HG02973 (cell line): ENCODE results near the gene U2SURP.
"Not testable (repeated sequence)": the region's sequence is repeated elsewhere in the genome, so short reads cannot be mapped to it uniquely, and the experiment has no call there.

Experiments
- ATAC-seq: cut with Tn5 transposase; IDR thresholded peaks from one replicate; pipeline ENCODE4 v1.9.1; 2021; ENCODE audit warnings: moderate library complexity; ENCODE audit not compliant: unreplicated experiment

Gene U2SURP

GRCh38 chr3:142976621-142977398 is 24.6 kb upstream of the U2SURP start:
- no peak for ATAC-seq

- ATAC-seq = no peak
Measured at GRCh38 chr3:142977399-142977728, 24.0 kb upstream of the U2SURP start.

- ATAC-seq = no peak
Measured at GRCh38 chr3:142981108-142981507, 20.3 kb upstream of the U2SURP start.

- no peak for ATAC-seq
Measured at GRCh38 chr3:142982038-142982773, 19.2 kb upstream of the U2SURP start.

- no peak for ATAC-seq
Measured at GRCh38 chr3:142983318-142983717, 18.1 kb upstream of the U2SURP start.

GRCh38 chr3:142984255-142984654 is 17.1 kb upstream of the U2SURP start:
- no peak for ATAC-seq

GRCh38 chr3:142987080-142987700 is 14.2 kb upstream of the U2SURP start:
- ATAC-seq = no peak

- ATAC-seq = no peak
Measured at GRCh38 chr3:142987707-142988106, 13.7 kb upstream of the U2SURP start.

GRCh38 chr3:142988221-142988620 is 13.1 kb upstream of the U2SURP start:
- not testable (repeated sequence) for ATAC-seq

GRCh38 chr3:142988826-142989225 is 12.5 kb upstream of the U2SURP start:
- ATAC-seq = not testable (repeated sequence)

GRCh38 chr3:142990721-142991120 is 10.6 kb upstream of the U2SURP start:
- no peak for ATAC-seq

- ATAC-seq = no peak
Measured at GRCh38 chr3:142992323-142992722, 9.0 kb upstream of the U2SURP start.

GRCh38 chr3:142993958-142994442 is 7.4 kb upstream of the U2SURP start:
- peak; percentile 64 for ATAC-seq

- ATAC-seq = no peak
Measured at GRCh38 chr3:142997330-142997729, 4.0 kb upstream of the U2SURP start.

GRCh38 chr3:142998439-142998838 is 2.9 kb upstream of the U2SURP start:
- no peak for ATAC-seq

GRCh38 chr3:142999881-143000280 is 1.5 kb upstream of the U2SURP start:
- no peak for ATAC-seq

GRCh38 chr3:143000528-143000927 is 842 bp upstream of the U2SURP start:
- no peak for ATAC-seq

GRCh38 chr3:143001034-143001368 is 369 bp upstream of the U2SURP start:
- ATAC-seq = peak; percentile 68

- peak; percentile 32 for ATAC-seq
Measured at GRCh38 chr3:143002083-143002712, 828 bp downstream of the U2SURP start.

- ATAC-seq = no peak
Measured at GRCh38 chr3:143002727-143003126, 1.4 kb downstream of the U2SURP start.

GRCh38 chr3:143004823-143005222 is 3.5 kb downstream of the U2SURP start:
- ATAC-seq = no peak
